Measurements from ENCODE around the gene GRIK5. TPM values are rescaled to one million over a fixed set of nuclear protein-coding genes. Genes with fewer than 3 reads are reported as not detected.

The GRIK5 gene
- total and polyA plus RNA-seq, 2 donors (not counting 3 experiments of a cell fraction or from before 2014, with no cell fraction given): 0.80 to 2.2 TPM

- ChIA-PET POLR2A (no interaction called here), CTCF (interaction anchor here (0.8 to 1.4 kb wide), 2 partner anchors 10 to 52 kb away, joined by 3 read pairs; partner anchors contain the start of gene ZNF574)
- BruUV-seq (replicated peaks): no TSS peak
- dilution Hi-C loops (cut with MboI; ENCODE audit: extremely low pct_ligation_motif_present, low sequenced_read_pairs) (no loop called here), intact Hi-C loops (cut with micrococcal nuclease) (no loop called here)
- Histone ChIP-seq H3K9ac (replicated peaks; ENCODE audit: extremely low read depth, insufficient read depth, low read length) (no peak overlapping the region), H3K27ac (ENCODE audit: insufficient read depth, low read depth, low read length) (no peak overlapping the region), H3K4me3 (replicated peaks in 1 of 3; ENCODE audit: insufficient read depth in 1 of 3, low read depth in 1 of 3, low read length in 3 of 3) (no peak overlapping the region), H4K20me1 (replicated peaks; ENCODE audit: control insufficient read depth, extremely low read depth, insufficient read depth, low read length) (no peaks in the 10 kb centered on the region), H2AFZ (ENCODE audit: low read depth, low read length) (no peak overlapping the region), H3K9me1 (replicated peaks; ENCODE audit: control insufficient read depth, extremely low read depth, insufficient read depth, low read length) (no peaks in the 10 kb centered on the region), H3K4me2 (ENCODE audit: insufficient read depth, low read length) (no peak overlapping the region), H3K4me1 (ENCODE audit: control insufficient read depth, extremely low read depth, insufficient read depth, low read length) (no peaks in the 10 kb centered on the region), H3K36me3 (ENCODE audit: control insufficient read depth in 2 of 2, extremely low read depth in 1 of 2, insufficient read depth in 2 of 2, low read length in 2 of 2) (no peaks in the 10 kb centered on the region), H3K79me2 (ENCODE audit: control insufficient read depth, insufficient read depth, low read length) (no peaks in the 10 kb centered on the region), H3K27me3 (ENCODE audit: control insufficient read depth in 2 of 2, insufficient read depth in 2 of 2, low read length in 2 of 2) (peaks cover 29 to 33% of the 10 kb centered on the region in 2 experiments), H3K9me3 (replicated peaks; ENCODE audit: control insufficient read depth, insufficient read depth, low read length) (no peaks in the 10 kb centered on the region)
- FAIRE-seq: no peak
- DNase-seq (ENCODE audit: low read depth, low spot score): no peak
- TF ChIP-seq POLR2AphosphoS5 (IDR thresholded peaks at IDR 0.05; ENCODE audit: insufficient read depth, low read depth, low read length): no peak
- no peak for TF ChIP-seq MAX (IDR thresholded peaks at IDR 0.05; ENCODE audit: insufficient read depth, insufficient read length)
- TF ChIP-seq JUN (IDR thresholded peaks at IDR 0.05; ENCODE audit: borderline replicate concordance, insufficient read depth, insufficient read length, low read depth): no peak
- TF ChIP-seq GATA2 (IDR thresholded peaks at IDR 0.05; ENCODE audit: insufficient read depth, insufficient read length, low read depth, low read length): no peak
- TF ChIP-seq CTCF (IDR thresholded peaks at IDR 0.05; ENCODE audit: extremely low read depth in 1 of 2, insufficient read depth in 1 of 2, low read depth in 1 of 2, low read length in 2 of 2): no peak
- TF ChIP-seq EZH2 (IDR thresholded peaks at IDR 0.05; ENCODE audit: borderline replicate concordance, low read depth, low read length, severe bottlenecking): no peak
- no peak for TF ChIP-seq FOS (IDR thresholded peaks at IDR 0.05; ENCODE audit: borderline replicate concordance, insufficient read depth, low read length)
- TF ChIP-seq POLR2A (IDR thresholded peaks at IDR 0.05; ENCODE audit: low read depth, low read length): no peak
- TF ChIP-seq MYC (IDR thresholded peaks at IDR 0.05; ENCODE audit: low read depth, low read length): no peak
Measured at GRCh38 chr19:42066075-42066754, 3.8 kb downstream of the GRIK5 start.

Measured in endothelial cell of umbilical vein (primary cell).